ELF-1 (cell line): ENCODE measurements around the gene TRPC3.
A peak's percentile ranks its signal among the peaks of the same experiment; 100 is the strongest.

Experiments
- DNase-seq: peaks from one replicate; pipeline ENCODE4 v3.0.0-alpha.2; 2016; ENCODE audit warnings: low read depth, low spot score

TRPC3 gene

GRCh38 chr4:121876070-121876469 lies 75.8 kb downstream of the TRPC3 start:
- DNase-seq: no peak

DNA sequence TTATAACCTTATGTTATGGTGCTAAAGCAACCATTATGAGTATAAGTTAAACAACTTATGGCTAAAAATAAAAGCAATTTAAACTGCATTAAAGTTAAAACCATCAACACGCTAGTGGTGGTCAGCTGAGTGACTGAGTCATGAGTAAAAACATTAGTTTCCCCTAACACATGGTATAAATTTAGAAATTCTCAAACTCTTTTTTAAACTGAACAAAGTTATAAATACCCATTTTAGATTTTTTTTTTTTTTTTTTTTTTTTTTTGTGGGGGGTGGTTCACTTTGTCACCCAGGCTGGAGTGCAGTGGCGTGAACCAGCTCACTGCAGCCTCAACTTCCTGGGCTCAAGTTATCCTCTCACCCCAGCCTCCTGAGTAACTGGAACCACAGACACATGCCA lies 76.2 kb downstream of the TRPC3 start:
- DNase-seq: no peak

- DNase-seq: no peak
Measured at GRCh38 chr4:121873604-121874003, 78.3 kb downstream of the TRPC3 start.

- DNase-seq: peak; percentile 100
Measured at GRCh38 chr4:121869841-121870822, 81.7 kb downstream of the TRPC3 start, which contains the start of gene BBS7. Gene BBS7, minus strand, starts transcription at chr4:121870474. Its CDS starts 161 bp downstream, at chr4:121870313.

- DNase-seq: peak; percentile 37
Measured at GRCh38 chr4:121863799-121864198, 88.1 kb downstream of the TRPC3 start.

DNA sequence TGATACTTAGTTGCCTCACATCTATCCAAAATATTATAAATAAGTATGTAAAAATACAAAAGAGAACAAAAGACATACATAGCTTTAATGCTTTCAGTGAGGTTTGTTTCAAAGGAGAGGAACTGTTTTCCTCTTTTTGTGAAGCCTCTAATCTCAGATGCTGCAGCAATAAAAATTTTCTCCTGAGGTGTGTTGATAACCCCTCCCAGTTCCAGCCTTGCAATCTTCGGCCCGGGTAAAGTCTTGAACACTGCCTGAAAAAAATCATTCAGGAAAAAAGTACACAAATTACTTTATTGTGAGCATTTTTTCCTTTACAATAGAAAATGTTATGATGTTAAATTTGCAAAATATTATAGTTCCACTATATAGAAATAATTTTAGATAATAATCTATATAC lies 90.4 kb downstream of the TRPC3 start:
- DNase-seq: no peak

GRCh38 chr4:121860121-121860520 lies 91.7 kb downstream of the TRPC3 start:
- no peak for DNase-seq

GRCh38 chr4:121851354-121851753 lies 100.5 kb downstream of the TRPC3 start:
- DNase-seq: no peak

- no peak for DNase-seq
Measured at GRCh38 chr4:121846662-121847061, 105.2 kb downstream of the TRPC3 start.

- no peak for DNase-seq
Measured at GRCh38 chr4:121842862-121843261, 109.0 kb downstream of the TRPC3 start.

- DNase-seq: no peak
Measured at GRCh38 chr4:121838136-121838535, 113.7 kb downstream of the TRPC3 start.

DNA sequence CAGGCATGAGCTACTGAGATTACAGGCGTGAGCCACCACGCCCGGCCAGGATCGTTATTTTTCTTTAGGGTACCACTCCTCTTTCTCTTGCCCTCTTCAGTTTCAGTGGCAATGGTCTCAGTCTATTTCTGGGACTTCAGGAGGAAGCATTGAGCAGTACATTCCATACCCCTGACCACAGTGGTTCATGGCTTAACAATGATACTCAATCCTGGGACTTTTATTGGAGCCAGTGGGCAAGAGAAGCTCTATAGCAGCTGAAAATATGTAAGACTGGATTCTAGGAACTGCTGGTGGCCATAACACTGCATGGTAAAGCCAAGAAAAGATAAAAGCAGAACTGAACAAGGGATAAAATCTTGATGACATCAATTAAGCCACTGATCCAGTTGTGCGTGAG lies 122.3 kb downstream of the TRPC3 start:
- DNase-seq: no peak
